HEK293 (cell line): ENCODE measurements around the gene KCNK18.

Source experiments
- CTCF ChIA-PET: fragments of 350-600 bp; formaldehyde crosslinking; extraction: SDS; loops from one replicate; lab custom pipeline; 2021; ENCODE audit warnings: antibody characterized with exemption; lab: Yijun Ruan, JAX
- POLR2A ChIA-PET: fragments of 300-600 bp; formaldehyde crosslinking; extraction: SDS; loops from one replicate; lab custom pipeline; 2020; ENCODE audit warnings: antibody characterized with exemption, inconsistent platforms; lab: Yijun Ruan, JAX
- H3K27ac ChIP-seq: fragments of 200-500 bp; sonication (Bioruptor generic); 2 replicates; pipeline ENCODE4 v1.5.1; 2014; ENCODE audit warnings: low read depth, low read length, control low read depth, inconsistent platforms; ENCODE audit errors: extremely low read depth
- H3K36me3 ChIP-seq, 2 experiments: fragments of 200-500 bp in 1 of 2; sonication (Bioruptor generic) in 1 of 2; 1 replicate in 1 of 2; 2 replicates in 1 of 2; pipeline ENCODE4 v1.5.1; 2014 to 2017; ENCODE audit warnings: inconsistent platforms in 2 of 2, low read length in 2 of 2; ENCODE audit not compliant: control insufficient read depth in 2 of 2, insufficient read depth in 1 of 2
- H3K4me1 ChIP-seq: fragments of 200-500 bp; sonication (Bioruptor generic); 2 replicates; pipeline ENCODE4 v1.5.1; 2014; ENCODE audit warnings: mild to moderate bottlenecking, low read length, inconsistent platforms; ENCODE audit not compliant: control insufficient read depth, insufficient read depth
- H3K4me3 ChIP-seq: 2 replicates; pipeline ENCODE4 v1.5.1; 2011; ENCODE audit warnings: low read depth, mild to moderate bottlenecking, control low read depth, low read length, moderate library complexity
- H3K9me3 ChIP-seq: fragments of 200-500 bp; sonication (Bioruptor generic); 2 replicates; pipeline ENCODE4 v1.5.1; 2014; ENCODE audit warnings: low read depth, low read length, inconsistent platforms; ENCODE audit not compliant: control insufficient read depth, insufficient read depth
- ZBTB1 ChIP-seq: fragments of 450-650 bp; formaldehyde crosslinking; IDR thresholded peaks from 2 replicates; pipeline ENCODE4 v1.5.1; 2016; ENCODE audit warnings: missing biosample characterization, missing genetic modification characterization
- ZBTB17 ChIP-seq: fragments of 450-650 bp; formaldehyde crosslinking; IDR thresholded peaks from 2 replicates; pipeline ENCODE4 v1.5.1; 2016; ENCODE audit warnings: missing biosample characterization, missing genetic modification characterization
- ZFHX2 ChIP-seq: fragments of 450-650 bp; formaldehyde crosslinking; conservative IDR thresholded peaks from 2 replicates; pipeline ENCODE4 v1.5.1; 2016; ENCODE audit warnings: missing biosample characterization, missing genetic modification characterization
- ZFP69B ChIP-seq: fragments of 450-650 bp; formaldehyde crosslinking; IDR thresholded peaks from 2 replicates; pipeline ENCODE4 v1.5.1; 2016; ENCODE audit warnings: missing biosample characterization, missing genetic modification characterization
- ZNF274 ChIP-seq, 2 experiments: fragments of 200-500 bp in 1 of 2; fragments of 450-650 bp in 1 of 2; sonication (Bioruptor generic) in 1 of 2; formaldehyde crosslinking in 1 of 2; IDR thresholded peaks; 2 replicates each; pipeline versions ENCODE4 v1.5.1 to v1.6.1; 2014 to 2016; ENCODE audit warnings: borderline replicate concordance in 1 of 2, inconsistent platforms in 1 of 2, low read length in 1 of 2, missing biosample characterization in 1 of 2, missing genetic modification characterization in 1 of 2
- ZNF366 ChIP-seq: fragments of 450-650 bp; formaldehyde crosslinking; conservative IDR thresholded peaks from 2 replicates; pipeline ENCODE4 v1.5.1; 2016; ENCODE audit warnings: missing biosample characterization, missing genetic modification characterization
- ZNF37A ChIP-seq: fragments of 450-650 bp; IDR thresholded peaks from 2 replicates; pipeline ENCODE4 v1.5.1; 2018; ENCODE audit warnings: missing biosample characterization, missing genetic modification characterization
- ZNF510 ChIP-seq: fragments of 450-650 bp; formaldehyde crosslinking; IDR thresholded peaks from 2 replicates; pipeline ENCODE4 v1.5.1; 2018; ENCODE audit warnings: mild to moderate bottlenecking, missing genetic modification characterization, missing biosample characterization; ENCODE audit not compliant: insufficient replicate concordance
- TF ChIP-seq, protein P1 (sequence below): fragments of 450-650 bp; formaldehyde crosslinking; IDR thresholded peaks from 2 replicates; pipeline ENCODE4 v1.5.1; 2016; ENCODE audit warnings: missing biosample characterization, missing genetic modification characterization
- TF ChIP-seq, protein P2 (sequence below): fragments of 450-650 bp; formaldehyde crosslinking; IDR thresholded peaks from 2 replicates; pipeline ENCODE4 v1.5.1; 2016; ENCODE audit warnings: missing biosample characterization, missing genetic modification characterization
- TF ChIP-seq, protein P3 (sequence below): fragments of 450-650 bp; formaldehyde crosslinking; IDR thresholded peaks from 2 replicates; pipeline ENCODE4 v1.5.1; 2016; ENCODE audit warnings: missing biosample characterization, missing genetic modification characterization
- TF ChIP-seq, protein P4 (sequence below): fragments of 450-650 bp; formaldehyde crosslinking; IDR thresholded peaks from 2 replicates; pipeline ENCODE4 v1.5.1; 2016; ENCODE audit warnings: missing biosample characterization, missing genetic modification characterization, low read depth
- TF ChIP-seq, protein P5 (sequence below): fragments of 450-650 bp; formaldehyde crosslinking; IDR thresholded peaks from 2 replicates; pipeline ENCODE4 v1.5.1; 2016; ENCODE audit warnings: missing biosample characterization, missing genetic modification characterization

KCNK18 gene

DNA sequence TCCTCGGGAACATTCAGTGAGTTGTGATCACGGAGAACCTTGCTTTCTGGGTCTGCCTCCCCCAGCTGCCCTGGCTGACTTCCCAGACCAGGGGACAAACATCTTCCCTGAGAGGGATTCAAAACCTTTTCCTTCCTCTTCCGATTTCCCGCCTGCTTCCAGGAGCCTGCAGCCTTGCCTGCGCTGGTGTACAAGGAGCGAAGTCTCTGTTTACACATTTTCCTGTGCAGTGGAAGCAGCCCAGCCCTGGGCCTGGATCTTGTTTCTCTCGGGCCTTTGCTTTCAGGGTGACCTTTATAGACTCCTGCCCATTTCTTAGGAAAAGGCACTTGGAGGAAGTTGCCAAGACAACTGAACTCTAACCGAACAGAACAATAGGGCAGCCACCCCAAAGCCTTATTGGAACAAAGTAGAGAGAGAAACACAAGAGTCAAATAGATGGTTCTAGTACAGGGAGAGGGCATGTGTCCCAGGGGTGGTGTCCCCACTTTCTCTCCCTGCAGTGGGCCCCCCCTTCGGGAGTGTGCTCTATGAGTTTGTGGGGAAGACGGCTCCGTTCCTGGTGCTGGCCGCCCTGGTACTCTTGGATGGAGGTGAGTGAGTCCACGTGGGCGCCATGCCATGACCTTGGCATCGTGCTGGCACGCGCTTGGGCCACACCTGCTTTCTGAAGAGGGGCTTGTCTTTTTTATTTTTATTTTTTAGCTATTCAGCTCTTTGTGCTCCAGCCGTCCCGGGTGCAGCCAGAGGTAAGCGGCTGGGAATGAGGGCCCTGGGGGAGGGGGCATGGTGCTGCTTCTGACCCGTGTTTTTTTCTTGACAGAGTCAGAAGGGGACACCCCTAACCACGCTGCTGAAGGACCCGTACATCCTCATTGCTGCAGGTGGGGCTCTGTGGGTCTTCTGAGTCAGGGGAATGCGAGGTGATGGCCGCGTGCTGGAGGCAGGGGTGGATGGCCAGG is 57.8 kb downstream of the KCNK18 start:
- H3K4me1 ChIP-seq = no peaks in the 10 kb centered on the region
- H3K36me3 ChIP-seq = no peaks in the 10 kb centered on the region
- TF ChIP-seq ZNF37A = no peak
- no peak for TF ChIP-seq ZNF510
- no peak for TF ChIP-seq ZBTB17 (tag by site-specific recombination)
- no peak for TF ChIP-seq ZNF366 (tag by site-specific recombination)
- TF ChIP-seq, protein P1, sequence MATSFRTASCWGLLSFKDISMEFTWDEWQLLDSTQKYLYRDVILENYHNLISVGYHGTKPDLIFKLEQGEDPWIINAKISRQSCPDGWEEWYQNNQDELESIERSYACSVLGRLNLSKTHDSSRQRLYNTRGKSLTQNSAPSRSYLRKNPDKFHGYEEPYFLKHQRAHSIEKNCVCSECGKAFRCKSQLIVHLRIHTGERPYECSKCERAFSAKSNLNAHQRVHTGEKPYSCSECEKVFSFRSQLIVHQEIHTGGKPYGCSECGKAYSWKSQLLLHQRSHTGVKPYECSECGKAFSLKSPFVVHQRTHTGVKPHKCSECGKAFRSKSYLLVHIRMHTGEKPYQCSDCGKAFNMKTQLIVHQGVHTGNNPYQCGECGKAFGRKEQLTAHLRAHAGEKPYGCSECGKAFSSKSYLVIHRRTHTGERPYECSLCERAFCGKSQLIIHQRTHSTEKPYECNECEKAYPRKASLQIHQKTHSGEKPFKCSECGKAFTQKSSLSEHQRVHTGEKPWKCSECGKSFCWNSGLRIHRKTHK (tag by site-specific recombination) = no peak
- TF ChIP-seq, protein P2, sequence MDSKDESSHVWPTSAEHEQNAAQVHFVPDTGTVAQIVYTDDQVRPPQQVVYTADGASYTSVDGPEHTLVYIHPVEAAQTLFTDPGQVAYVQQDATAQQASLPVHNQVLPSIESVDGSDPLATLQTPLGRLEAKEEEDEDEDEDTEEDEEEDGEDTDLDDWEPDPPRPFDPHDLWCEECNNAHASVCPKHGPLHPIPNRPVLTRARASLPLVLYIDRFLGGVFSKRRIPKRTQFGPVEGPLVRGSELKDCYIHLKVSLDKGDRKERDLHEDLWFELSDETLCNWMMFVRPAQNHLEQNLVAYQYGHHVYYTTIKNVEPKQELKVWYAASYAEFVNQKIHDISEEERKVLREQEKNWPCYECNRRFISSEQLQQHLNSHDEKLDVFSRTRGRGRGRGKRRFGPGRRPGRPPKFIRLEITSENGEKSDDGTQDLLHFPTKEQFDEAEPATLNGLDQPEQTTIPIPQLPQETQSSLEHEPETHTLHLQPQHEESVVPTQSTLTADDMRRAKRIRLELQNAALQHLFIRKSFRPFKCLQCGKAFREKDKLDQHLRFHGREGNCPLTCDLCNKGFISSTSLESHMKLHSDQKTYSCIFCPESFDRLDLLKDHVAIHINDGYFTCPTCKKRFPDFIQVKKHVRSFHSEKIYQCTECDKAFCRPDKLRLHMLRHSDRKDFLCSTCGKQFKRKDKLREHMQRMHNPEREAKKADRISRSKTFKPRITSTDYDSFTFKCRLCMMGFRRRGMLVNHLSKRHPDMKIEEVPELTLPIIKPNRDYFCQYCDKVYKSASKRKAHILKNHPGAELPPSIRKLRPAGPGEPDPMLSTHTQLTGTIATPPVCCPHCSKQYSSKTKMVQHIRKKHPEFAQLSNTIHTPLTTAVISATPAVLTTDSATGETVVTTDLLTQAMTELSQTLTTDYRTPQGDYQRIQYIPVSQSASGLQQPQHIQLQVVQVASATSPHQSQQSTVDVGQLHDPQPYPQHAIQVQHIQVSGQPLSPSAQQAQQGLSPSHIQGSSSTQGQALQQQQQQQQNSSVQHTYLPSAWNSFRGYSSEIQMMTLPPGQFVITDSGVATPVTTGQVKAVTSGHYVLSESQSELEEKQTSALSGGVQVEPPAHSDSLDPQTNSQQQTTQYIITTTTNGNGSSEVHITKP (tag by site-specific recombination) = no peak
- TF ChIP-seq, protein P3, sequence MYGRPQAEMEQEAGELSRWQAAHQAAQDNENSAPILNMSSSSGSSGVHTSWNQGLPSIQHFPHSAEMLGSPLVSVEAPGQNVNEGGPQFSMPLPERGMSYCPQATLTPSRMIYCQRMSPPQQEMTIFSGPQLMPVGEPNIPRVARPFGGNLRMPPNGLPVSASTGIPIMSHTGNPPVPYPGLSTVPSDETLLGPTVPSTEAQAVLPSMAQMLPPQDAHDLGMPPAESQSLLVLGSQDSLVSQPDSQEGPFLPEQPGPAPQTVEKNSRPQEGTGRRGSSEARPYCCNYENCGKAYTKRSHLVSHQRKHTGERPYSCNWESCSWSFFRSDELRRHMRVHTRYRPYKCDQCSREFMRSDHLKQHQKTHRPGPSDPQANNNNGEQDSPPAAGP = no peak
- TF ChIP-seq ZBTB1 (tag by site-specific recombination) = no peak
- TF ChIP-seq ZFP69B = no peak
- no peak for TF ChIP-seq ZFHX2 (tag by site-specific recombination)
- TF ChIP-seq ZNF274 (IDR thresholded peaks at IDR 0.05; ENCODE audit: low read length) = no peak
- no peak for TF ChIP-seq ZNF274 (tag by site-specific recombination; IDR thresholded peaks at IDR 0.05; ENCODE audit: borderline replicate concordance)
- TF ChIP-seq, protein P4, sequence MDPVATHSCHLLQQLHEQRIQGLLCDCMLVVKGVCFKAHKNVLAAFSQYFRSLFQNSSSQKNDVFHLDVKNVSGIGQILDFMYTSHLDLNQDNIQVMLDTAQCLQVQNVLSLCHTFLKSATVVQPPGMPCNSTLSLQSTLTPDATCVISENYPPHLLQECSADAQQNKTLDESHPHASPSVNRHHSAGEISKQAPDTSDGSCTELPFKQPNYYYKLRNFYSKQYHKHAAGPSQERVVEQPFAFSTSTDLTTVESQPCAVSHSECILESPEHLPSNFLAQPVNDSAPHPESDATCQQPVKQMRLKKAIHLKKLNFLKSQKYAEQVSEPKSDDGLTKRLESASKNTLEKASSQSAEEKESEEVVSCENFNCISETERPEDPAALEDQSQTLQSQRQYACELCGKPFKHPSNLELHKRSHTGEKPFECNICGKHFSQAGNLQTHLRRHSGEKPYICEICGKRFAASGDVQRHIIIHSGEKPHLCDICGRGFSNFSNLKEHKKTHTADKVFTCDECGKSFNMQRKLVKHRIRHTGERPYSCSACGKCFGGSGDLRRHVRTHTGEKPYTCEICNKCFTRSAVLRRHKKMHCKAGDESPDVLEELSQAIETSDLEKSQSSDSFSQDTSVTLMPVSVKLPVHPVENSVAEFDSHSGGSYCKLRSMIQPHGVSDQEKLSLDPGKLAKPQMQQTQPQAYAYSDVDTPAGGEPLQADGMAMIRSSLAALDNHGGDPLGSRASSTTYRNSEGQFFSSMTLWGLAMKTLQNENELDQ (tag by site-specific recombination) = no peak
- TF ChIP-seq, protein P5, sequence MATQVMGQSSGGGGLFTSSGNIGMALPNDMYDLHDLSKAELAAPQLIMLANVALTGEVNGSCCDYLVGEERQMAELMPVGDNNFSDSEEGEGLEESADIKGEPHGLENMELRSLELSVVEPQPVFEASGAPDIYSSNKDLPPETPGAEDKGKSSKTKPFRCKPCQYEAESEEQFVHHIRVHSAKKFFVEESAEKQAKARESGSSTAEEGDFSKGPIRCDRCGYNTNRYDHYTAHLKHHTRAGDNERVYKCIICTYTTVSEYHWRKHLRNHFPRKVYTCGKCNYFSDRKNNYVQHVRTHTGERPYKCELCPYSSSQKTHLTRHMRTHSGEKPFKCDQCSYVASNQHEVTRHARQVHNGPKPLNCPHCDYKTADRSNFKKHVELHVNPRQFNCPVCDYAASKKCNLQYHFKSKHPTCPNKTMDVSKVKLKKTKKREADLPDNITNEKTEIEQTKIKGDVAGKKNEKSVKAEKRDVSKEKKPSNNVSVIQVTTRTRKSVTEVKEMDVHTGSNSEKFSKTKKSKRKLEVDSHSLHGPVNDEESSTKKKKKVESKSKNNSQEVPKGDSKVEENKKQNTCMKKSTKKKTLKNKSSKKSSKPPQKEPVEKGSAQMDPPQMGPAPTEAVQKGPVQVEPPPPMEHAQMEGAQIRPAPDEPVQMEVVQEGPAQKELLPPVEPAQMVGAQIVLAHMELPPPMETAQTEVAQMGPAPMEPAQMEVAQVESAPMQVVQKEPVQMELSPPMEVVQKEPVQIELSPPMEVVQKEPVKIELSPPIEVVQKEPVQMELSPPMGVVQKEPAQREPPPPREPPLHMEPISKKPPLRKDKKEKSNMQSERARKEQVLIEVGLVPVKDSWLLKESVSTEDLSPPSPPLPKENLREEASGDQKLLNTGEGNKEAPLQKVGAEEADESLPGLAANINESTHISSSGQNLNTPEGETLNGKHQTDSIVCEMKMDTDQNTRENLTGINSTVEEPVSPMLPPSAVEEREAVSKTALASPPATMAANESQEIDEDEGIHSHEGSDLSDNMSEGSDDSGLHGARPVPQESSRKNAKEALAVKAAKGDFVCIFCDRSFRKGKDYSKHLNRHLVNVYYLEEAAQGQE = no peak
- no peaks in the 10 kb centered on the region for H3K9me3 ChIP-seq
- ChIA-PET CTCF (interaction anchor here (0.6 kb wide), 1 partner anchor 111 kb away, joined by 3 read pairs; no protein-coding TSS in a partner anchor), POLR2A (no interaction called here)
- H3K27ac ChIP-seq = no peak overlapping the region
- no peak overlapping the region for H3K4me3 ChIP-seq
